Effector memory CD4-positive, alpha-beta T cell (primary cell): Measurements from ENCODE around the gene FYN.

ENCODE experiments used
- DNase-seq, 3 donors: peaks; one replicate each; pipeline ENCODE4 v3.0.0-alpha.2; 2020
- H3K27ac ChIP-seq: 2 replicates; pipeline ENCODE4 v1.7.0; 2013; ENCODE audit warnings: mild to moderate bottlenecking, low read length, moderate library complexity; ENCODE audit not compliant: insufficient read depth, poor library complexity, severe bottlenecking
- H3K27me3 ChIP-seq: replicated peaks from 2 replicates; pipeline ENCODE4 v1.7.0; 2013; ENCODE audit warnings: mild to moderate bottlenecking, low read length; ENCODE audit not compliant: insufficient read depth, control insufficient read depth, poor library complexity, severe bottlenecking
- H3K36me3 ChIP-seq: 2 replicates; pipeline ENCODE4 v1.7.0; 2013; ENCODE audit warnings: mild to moderate bottlenecking, low read length, moderate library complexity; ENCODE audit not compliant: control insufficient read depth, insufficient read depth
- H3K4me1 ChIP-seq: 2 replicates; pipeline ENCODE4 v1.7.0; 2013; ENCODE audit warnings: low read length, mild to moderate bottlenecking; ENCODE audit not compliant: control insufficient read depth, insufficient read depth, poor library complexity, severe bottlenecking
- H3K4me3 ChIP-seq: 2 replicates; pipeline ENCODE4 v1.7.0; 2013; ENCODE audit warnings: low read length, low read depth, mild to moderate bottlenecking; ENCODE audit not compliant: insufficient read depth, poor library complexity, severe bottlenecking
- H3K9me3 ChIP-seq: 2 replicates; pipeline ENCODE4 v1.7.0; 2013; ENCODE audit warnings: mild to moderate bottlenecking, low read length, moderate library complexity; ENCODE audit not compliant: control insufficient read depth

The FYN gene

DNA sequence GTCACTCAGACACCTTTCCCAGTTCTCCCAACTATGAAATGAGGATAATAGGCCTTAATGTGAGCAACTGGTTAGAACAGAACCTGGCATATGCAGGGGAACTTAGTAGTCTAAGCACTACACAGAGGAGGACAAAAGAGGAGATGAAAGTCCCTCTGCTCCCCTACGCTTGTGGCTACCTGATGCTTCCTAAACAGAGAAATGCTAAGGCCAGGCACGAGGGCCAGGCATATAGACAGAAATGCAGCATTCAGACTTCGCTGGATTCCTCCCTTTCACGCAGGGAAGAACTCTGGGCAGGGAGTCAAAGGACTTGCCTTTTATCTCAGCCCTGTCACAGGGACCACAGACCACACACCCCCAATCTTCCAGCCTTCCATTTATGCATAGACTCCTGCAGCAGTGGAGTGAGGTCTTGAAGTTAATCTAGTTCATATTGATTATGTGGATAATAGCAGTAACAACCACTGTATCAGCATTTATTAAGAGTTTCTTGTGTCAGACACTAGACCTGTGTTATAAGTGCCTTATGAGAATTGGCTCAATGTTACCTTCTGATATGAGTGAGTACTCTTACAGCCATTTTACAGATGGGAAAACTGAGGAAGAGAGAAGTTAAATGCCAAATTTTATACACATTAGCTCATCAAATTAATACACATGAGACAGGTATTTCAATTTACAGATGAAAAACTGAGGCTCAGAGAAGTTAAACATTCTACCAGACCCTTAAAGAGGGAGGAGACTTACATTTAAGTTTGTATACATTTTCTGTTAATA, 240.6 kb downstream of the FYN start:
- Histone ChIP-seq H3K9me3 (no peaks in the 10 kb centered on the region), H3K4me1 (no peaks in the 10 kb centered on the region), H3K36me3 (no peaks in the 10 kb centered on the region), H3K27ac (no peak overlapping the region), H3K27me3 (no peaks in the 10 kb centered on the region), H3K4me3 (no peak overlapping the region)
- no peak for DNase-seq

- no peaks in the 10 kb centered on the region for H3K4me1 ChIP-seq
- no peak overlapping the region for H3K27ac ChIP-seq
- no peaks in the 10 kb centered on the region for H3K27me3 ChIP-seq
- H3K36me3 ChIP-seq: no peaks in the 10 kb centered on the region
- DNase-seq: no peak
- no peaks in the 10 kb centered on the region for H3K9me3 ChIP-seq
- no peak overlapping the region for H3K4me3 ChIP-seq
Measured at GRCh38 chr6:111631903-111632460, 241.3 kb downstream of the FYN start.

GRCh38 chr6:111631018-111631417, 242.2 kb downstream of the FYN start:
- no peak for DNase-seq
- Histone ChIP-seq H3K27ac (no peak overlapping the region), H3K27me3 (no peaks in the 10 kb centered on the region), H3K36me3 (no peaks in the 10 kb centered on the region), H3K4me1 (no peaks in the 10 kb centered on the region), H3K4me3 (no peak overlapping the region), H3K9me3 (no peaks in the 10 kb centered on the region)

- Histone ChIP-seq H3K27ac (no peak overlapping the region), H3K27me3 (no peaks in the 10 kb centered on the region), H3K4me1 (no peaks in the 10 kb centered on the region), H3K9me3 (no peaks in the 10 kb centered on the region), H3K36me3 (no peaks in the 10 kb centered on the region), H3K4me3 (no peak overlapping the region)
- DNase-seq: no peak
Measured at GRCh38 chr6:111628142-111628850, 245.0 kb downstream of the FYN start.

DNA sequence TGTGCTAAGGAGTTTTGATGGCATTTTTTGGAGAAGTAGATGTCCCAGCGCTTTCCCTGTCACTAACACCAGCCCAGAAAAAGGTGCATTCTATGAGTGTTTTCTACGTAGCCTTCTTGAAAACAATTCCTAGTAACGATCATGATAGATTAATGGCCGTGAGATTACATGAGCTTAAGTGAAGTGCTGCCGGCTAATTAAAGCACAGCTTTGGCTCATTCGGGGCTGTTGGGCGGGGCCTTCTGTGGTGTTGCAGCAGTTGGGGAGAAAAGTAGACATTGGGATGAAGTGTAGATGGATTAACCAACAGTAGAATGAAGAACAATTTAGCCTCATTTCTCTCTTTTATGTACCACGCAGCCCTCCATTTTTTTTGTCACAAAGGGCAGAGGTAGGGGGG, 246.8 kb downstream of the FYN start:
- Histone ChIP-seq H3K4me3 (no peak overlapping the region), H3K27ac (no peak overlapping the region)
- no peak for DNase-seq

DNA sequence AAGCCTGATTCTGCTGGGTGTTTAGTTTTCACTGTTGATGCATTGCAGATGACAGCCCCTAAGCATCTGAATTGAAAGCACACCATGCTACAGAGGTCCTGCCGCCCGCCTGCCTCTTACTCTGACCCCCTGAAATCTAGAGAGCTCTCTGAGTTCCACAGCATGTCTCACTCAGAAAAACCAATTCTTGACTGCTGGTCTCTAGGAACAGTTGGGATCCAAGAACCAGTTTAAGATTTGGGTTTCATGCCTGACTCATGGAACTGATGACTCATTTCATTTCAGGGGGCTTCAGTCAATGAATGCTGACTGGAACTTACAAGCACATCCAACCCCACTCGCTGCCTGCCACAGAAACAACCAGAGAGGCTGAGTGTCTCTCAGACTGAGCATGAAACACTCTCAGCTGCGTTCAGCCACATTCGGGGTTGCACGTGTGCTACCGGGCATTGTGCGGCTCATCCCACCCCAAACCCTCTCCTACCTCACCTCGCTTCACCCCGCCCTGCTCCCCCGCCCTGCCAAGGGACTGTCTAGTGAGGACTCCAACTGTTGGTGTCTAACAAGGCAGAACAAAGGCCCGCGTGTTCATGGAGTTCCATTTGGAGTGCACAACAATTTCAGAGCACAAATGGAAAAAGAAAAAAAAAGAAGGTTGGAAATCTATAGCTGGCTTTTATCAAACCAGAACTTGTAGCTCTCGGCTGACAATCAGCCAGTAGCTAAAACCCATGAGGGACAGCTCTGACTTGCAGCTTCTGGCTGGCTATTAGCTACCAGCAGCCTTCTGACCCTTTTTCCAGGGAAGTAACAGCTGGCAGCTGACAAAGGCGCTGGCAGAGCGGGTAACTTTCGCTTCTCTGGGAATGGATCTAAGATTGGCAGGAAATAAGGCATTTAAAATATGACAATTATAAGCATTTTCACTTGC, 247.5 kb downstream of the FYN start:
- Histone ChIP-seq H3K27me3 (no peaks in the 10 kb centered on the region), H3K36me3 (no peaks in the 10 kb centered on the region), H3K9me3 (no peaks in the 10 kb centered on the region), H3K4me3 (no peak overlapping the region), H3K4me1 (no peaks in the 10 kb centered on the region), H3K27ac (no peak overlapping the region)
- DNase-seq: no peak

More for the DNA sequence above, 246.8 kb downstream of the FYN start:
- Histone ChIP-seq H3K36me3 (no peaks in the 10 kb centered on the region), H3K4me1 (no peaks in the 10 kb centered on the region), H3K27me3 (no peaks in the 10 kb centered on the region), H3K9me3 (no peaks in the 10 kb centered on the region)

GRCh38 chr6:111625099-111625416, 248.2 kb downstream of the FYN start:
- no peaks in the 10 kb centered on the region for H3K9me3 ChIP-seq
- DNase-seq: no peak
- no peaks in the 10 kb centered on the region for H3K27me3 ChIP-seq
- H3K27ac ChIP-seq: no peak overlapping the region
- H3K4me3 ChIP-seq: no peak overlapping the region
- no peaks in the 10 kb centered on the region for H3K36me3 ChIP-seq
- H3K4me1 ChIP-seq: no peaks in the 10 kb centered on the region

DNA sequence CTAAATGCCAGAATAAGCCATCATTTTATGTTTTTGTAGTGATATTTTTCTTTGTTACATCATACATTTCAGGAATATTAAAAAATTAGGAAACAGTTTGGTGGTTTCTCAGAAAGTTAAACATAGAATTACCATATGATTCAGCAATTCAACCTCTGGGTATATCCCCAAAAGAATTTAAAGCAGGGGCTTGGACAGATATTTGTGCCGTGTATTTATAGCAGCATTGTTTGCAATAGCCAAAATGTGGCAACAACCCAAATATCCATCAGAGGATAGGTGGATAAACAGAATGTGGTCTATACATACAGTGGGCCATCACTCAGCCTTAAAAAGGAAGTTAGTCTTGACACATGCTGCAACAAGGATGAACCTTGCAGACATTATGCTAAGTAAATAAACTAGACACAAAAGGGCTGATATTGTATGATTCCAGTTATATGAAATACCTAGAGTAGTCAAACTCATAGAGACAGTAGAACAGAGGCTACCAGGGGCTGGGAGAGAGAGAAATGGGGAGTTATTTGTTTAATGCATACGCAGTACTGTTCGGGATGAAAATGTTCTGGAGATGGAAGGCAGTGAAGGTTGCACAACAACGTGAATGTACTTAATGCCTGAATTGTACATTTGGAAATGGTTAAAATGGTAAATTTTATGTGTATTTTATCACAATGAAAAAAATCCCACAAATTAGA, 248.7 kb downstream of the FYN start:
- Histone ChIP-seq H3K4me3 (no peak overlapping the region), H3K9me3 (no peaks in the 10 kb centered on the region), H3K4me1 (no peaks in the 10 kb centered on the region), H3K27me3 (no peaks in the 10 kb centered on the region), H3K27ac (no peak overlapping the region), H3K36me3 (no peaks in the 10 kb centered on the region)
- no peak for DNase-seq

GRCh38 chr6:111623046-111623718, 250.1 kb downstream of the FYN start:
- Histone ChIP-seq H3K9me3 (no peaks in the 10 kb centered on the region), H3K4me1 (no peaks in the 10 kb centered on the region), H3K4me3 (no peak overlapping the region), H3K27me3 (no peaks in the 10 kb centered on the region), H3K27ac (no peak overlapping the region), H3K36me3 (no peaks in the 10 kb centered on the region)
- no peak for DNase-seq
